Measurements from ENCODE around the gene STRADA.

The STRADA gene

DNA sequence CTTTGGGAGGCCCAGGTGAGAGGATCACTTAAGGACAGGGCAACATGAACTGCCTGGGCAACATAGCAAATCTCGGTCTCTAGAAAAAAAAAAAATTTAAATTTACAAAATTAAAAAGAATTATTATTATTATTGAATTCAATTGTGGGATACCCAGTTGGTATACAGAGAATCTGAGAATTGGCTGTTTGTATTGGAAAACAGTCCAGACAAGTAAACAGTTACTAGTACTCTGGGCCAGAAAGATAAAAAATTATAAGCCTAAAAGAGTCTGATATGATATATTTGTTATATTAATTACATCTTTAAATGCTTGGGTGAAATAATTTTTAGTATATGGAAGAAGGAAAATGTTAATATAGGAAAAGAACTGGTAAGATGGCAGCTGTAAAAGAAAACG lies 16.8 kb upstream of the STRADA start:
- DNase-seq (ENCODE audit: low read depth in 2 of 2), result no peak
- TF ChIP-seq, protein P1, sequence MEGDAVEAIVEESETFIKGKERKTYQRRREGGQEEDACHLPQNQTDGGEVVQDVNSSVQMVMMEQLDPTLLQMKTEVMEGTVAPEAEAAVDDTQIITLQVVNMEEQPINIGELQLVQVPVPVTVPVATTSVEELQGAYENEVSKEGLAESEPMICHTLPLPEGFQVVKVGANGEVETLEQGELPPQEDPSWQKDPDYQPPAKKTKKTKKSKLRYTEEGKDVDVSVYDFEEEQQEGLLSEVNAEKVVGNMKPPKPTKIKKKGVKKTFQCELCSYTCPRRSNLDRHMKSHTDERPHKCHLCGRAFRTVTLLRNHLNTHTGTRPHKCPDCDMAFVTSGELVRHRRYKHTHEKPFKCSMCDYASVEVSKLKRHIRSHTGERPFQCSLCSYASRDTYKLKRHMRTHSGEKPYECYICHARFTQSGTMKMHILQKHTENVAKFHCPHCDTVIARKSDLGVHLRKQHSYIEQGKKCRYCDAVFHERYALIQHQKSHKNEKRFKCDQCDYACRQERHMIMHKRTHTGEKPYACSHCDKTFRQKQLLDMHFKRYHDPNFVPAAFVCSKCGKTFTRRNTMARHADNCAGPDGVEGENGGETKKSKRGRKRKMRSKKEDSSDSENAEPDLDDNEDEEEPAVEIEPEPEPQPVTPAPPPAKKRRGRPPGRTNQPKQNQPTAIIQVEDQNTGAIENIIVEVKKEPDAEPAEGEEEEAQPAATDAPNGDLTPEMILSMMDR (IDR thresholded peaks at IDR 0.05; ENCODE audit: low read depth, low read length), result no peak

DNA sequence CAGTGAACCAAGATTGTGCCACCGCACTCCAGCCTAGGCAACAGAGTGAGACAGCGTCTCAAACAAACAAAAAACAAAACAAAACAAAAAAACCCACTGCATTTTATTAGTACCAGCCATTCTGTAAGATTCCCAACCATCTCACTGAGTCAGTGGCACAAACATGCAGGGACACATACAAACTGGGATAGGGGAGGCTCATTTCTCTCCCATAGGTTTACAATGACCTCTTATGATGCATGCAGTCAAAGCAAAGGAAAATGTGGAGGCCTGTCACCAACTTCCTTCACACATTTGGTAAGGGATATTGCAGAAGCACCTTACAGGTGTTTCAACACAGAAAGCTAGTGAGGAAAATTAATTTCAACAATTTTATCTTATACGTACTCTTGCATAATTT lies 12.4 kb upstream of the STRADA start:
- TF ChIP-seq, protein P1 (IDR thresholded peaks at IDR 0.05; ENCODE audit: low read depth, low read length), result no peak
- no peak for DNase-seq (ENCODE audit: low read depth in 2 of 2)
- H3K4me3 ChIP-seq (replicated peaks in 1 of 2; ENCODE audit: low read depth in 2 of 2, low read length in 2 of 2), result no peak overlapping the region

More for the DNA sequence above, 16.8 kb upstream of the STRADA start:
- H3K4me3 ChIP-seq (replicated peaks in 1 of 2; ENCODE audit: low read depth in 2 of 2, low read length in 2 of 2), result no peak overlapping the region

DNA sequence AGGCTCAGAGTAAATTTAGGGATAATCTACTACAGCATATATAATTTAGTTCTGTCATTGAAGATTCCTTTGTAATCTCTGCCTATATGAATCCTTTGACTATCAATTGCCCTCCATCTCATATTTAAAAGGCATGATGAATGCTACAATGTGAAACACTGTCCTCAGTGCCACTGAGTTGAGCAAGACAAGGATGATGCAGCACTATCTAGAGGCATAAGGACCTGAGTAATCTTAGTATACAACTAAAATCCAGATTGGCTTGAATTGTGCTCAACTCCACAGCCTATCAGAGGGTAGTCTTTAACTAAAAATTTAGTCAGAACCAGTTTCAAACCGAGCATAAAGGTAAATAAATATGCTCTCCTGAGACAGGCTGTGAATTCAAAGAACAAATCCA lies 11.6 kb upstream of the STRADA start:
- TF ChIP-seq, protein P1 (IDR thresholded peaks at IDR 0.05; ENCODE audit: low read depth, low read length), result no peak
- no peak overlapping the region for H3K4me3 ChIP-seq (replicated peaks in 1 of 2; ENCODE audit: low read depth in 2 of 2, low read length in 2 of 2)
- DNase-seq (ENCODE audit: low read depth in 2 of 2), result peak in 1 of 2 donors; percentile 17

DNA sequence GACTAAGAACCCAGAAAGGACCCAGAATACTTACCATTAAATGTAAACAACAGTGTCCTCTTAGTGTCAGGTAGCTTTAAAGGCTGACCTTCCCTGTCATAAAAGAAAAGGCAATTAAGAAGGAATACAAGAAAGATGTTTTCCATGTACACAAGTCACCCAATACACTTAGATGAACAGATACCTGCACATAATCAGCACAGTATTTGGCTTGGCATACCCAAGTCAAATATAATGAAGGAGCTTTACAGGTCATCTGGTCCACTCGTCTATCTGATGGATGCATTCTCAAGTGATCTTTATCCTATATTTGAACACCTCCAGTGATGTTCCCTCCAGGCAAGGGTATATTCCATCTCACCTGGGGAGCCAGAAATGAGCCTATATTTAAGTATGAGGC lies 11.1 kb upstream of the STRADA start:
- H3K4me3 ChIP-seq (replicated peaks in 1 of 2; ENCODE audit: low read depth in 2 of 2, low read length in 2 of 2), result no peak overlapping the region
- DNase-seq (ENCODE audit: low read depth in 2 of 2), result no peak
- TF ChIP-seq, protein P1 (IDR thresholded peaks at IDR 0.05; ENCODE audit: low read depth, low read length), result no peak

DNA sequence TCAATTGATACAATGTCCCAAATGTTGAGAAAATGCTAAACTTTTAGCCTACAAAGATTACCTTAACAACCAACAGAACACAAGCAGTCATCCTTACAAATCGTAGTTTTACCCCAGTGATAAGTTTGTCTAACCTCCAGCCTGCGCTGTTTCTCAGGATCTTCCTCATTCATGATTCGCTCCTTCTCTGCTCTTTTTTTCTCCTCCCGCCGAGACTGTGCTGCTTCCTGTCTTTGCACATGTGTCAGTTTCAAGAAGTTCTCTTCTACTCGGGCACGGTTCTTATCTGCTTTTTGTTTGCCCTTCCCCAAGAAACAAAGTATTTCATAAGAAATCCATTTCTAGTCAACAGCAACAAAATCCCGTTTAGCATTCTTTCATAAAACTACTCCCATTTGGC lies 10.2 kb upstream of the STRADA start:
- DNase-seq (ENCODE audit: low read depth in 2 of 2), result peak in 1 of 2 donors; percentile 45
- TF ChIP-seq, protein P1 (IDR thresholded peaks at IDR 0.05; ENCODE audit: low read depth, low read length), result no peak
- H3K4me3 ChIP-seq (replicated peaks in 1 of 2; ENCODE audit: low read depth in 2 of 2, low read length in 2 of 2), result no peak overlapping the region

DNA sequence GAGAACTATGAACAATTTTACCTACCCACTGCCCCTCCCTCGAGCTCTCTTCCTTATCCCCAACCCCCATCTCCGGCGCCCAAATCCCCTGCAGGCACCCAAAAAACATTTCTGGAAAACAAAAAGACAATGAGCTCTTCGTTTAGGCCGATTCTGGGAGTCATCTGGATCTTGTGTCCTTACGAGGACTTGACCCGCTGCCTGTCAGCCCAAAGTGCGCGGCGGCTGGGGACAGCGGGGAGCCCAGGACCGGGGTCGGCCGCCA lies 524 bp downstream of the STRADA start:
- H3K4me3 ChIP-seq (replicated peaks in 1 of 2; ENCODE audit: low read depth in 2 of 2, low read length in 2 of 2), result peak overlapping the region; percentile 89 to 94
- DNase-seq (ENCODE audit: low read depth in 2 of 2), result no peak
- TF ChIP-seq, protein P1 (IDR thresholded peaks at IDR 0.05; ENCODE audit: low read depth, low read length), result no peak

DNA sequence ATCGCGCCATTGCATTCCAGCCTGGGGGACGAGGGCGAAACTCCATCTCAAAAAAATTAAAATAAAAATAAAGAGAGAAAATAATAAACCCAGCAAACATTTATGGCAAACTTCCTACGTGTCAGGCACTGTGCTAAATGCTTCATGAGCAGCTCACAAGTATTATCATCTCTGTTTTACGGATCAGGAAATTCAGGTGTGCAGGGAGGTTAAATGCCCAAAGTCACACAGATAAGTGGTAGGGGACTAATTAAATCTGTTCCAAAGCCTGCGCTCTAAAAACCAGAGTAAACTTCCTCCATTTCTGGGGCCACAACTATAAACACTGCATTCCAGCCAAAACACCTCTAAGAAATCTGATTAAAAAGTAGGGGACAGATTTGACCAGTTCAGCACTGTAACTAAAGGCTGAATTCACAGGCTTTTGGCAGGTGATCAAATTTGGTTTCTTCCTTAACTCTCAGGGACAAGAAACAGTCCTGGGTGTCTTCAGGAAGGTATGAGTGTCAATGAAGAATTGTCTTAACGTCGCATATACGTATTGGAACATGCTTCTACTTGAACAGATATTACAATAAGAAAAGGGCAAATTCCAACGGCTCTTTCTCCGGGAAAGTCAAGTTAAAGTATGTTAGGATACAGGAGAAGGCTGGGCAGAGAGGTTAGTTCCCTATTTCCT lies 996 bp downstream of the STRADA start:
- peak overlapping the region; percentile 89 to 94 for H3K4me3 ChIP-seq (replicated peaks in 1 of 2; ENCODE audit: low read depth in 2 of 2, low read length in 2 of 2)
- DNase-seq (ENCODE audit: low read depth in 2 of 2), result peak; percentile 12 to 14
- TF ChIP-seq, protein P1 (IDR thresholded peaks at IDR 0.05; ENCODE audit: low read depth, low read length), result no peak

Data from cardiac fibroblast (primary cell).